HEK293 (cell line): ENCODE data around the gene DNAJC21.
A peak's percentile ranks its signal among the peaks of the same experiment; 100 is the strongest.

ENCODE experiments used
- CTCF ChIA-PET: fragments of 350-600 bp; formaldehyde crosslinking; extraction: SDS; loops from one replicate; lab custom pipeline; 2021; ENCODE audit warnings: antibody characterized with exemption; lab: Yijun Ruan, JAX
- POLR2A ChIA-PET: fragments of 300-600 bp; formaldehyde crosslinking; extraction: SDS; loops from one replicate; lab custom pipeline; 2020; ENCODE audit warnings: antibody characterized with exemption, inconsistent platforms; lab: Yijun Ruan, JAX
- H3K27ac ChIP-seq: fragments of 200-500 bp; sonication (Bioruptor generic); 2 replicates; pipeline ENCODE4 v1.5.1; 2014; ENCODE audit warnings: low read depth, low read length, control low read depth, inconsistent platforms; ENCODE audit errors: extremely low read depth
- H3K36me3 ChIP-seq, 2 experiments: fragments of 200-500 bp in 1 of 2; sonication (Bioruptor generic) in 1 of 2; 1 replicate in 1 of 2; 2 replicates in 1 of 2; pipeline ENCODE4 v1.5.1; 2014 to 2017; ENCODE audit warnings: inconsistent platforms in 2 of 2, low read length in 2 of 2; ENCODE audit not compliant: control insufficient read depth in 2 of 2, insufficient read depth in 1 of 2
- H3K4me1 ChIP-seq: fragments of 200-500 bp; sonication (Bioruptor generic); 2 replicates; pipeline ENCODE4 v1.5.1; 2014; ENCODE audit warnings: mild to moderate bottlenecking, low read length, inconsistent platforms; ENCODE audit not compliant: control insufficient read depth, insufficient read depth
- H3K4me3 ChIP-seq: 2 replicates; pipeline ENCODE4 v1.5.1; 2011; ENCODE audit warnings: low read depth, mild to moderate bottlenecking, control low read depth, low read length, moderate library complexity
- H3K9me3 ChIP-seq: fragments of 200-500 bp; sonication (Bioruptor generic); 2 replicates; pipeline ENCODE4 v1.5.1; 2014; ENCODE audit warnings: low read depth, low read length, inconsistent platforms; ENCODE audit not compliant: control insufficient read depth, insufficient read depth
- BCL6B ChIP-seq: fragments of 450-650 bp; formaldehyde crosslinking; IDR thresholded peaks from 2 replicates; pipeline ENCODE4 v1.5.1; 2017; ENCODE audit warnings: missing biosample characterization, missing genetic modification characterization
- CTCF ChIP-seq: fragments of 450-650 bp; formaldehyde crosslinking; IDR thresholded peaks from 2 replicates; pipeline ENCODE4 v1.5.1; 2016; ENCODE audit warnings: missing biosample characterization, missing genetic modification characterization
- ELK4 ChIP-seq: IDR thresholded peaks from 2 replicates; pipeline ENCODE4 v1.6.1; 2011; ENCODE audit warnings: mild to moderate bottlenecking, low read depth, low read length, borderline replicate concordance
- MYNN ChIP-seq: fragments of 450-650 bp; formaldehyde crosslinking; IDR thresholded peaks from 2 replicates; pipeline ENCODE4 v1.5.1; 2016; ENCODE audit warnings: missing biosample characterization, missing genetic modification characterization, borderline replicate concordance
- MZF1 ChIP-seq: fragments of 450-650 bp; formaldehyde crosslinking; IDR thresholded peaks from 2 replicates; pipeline ENCODE4 v1.5.1; 2017; ENCODE audit warnings: missing biosample characterization, missing genetic modification characterization, borderline replicate concordance
- OSR2 ChIP-seq: fragments of 450-650 bp; formaldehyde crosslinking; IDR thresholded peaks from 2 replicates; pipeline ENCODE4 v1.5.1; 2016; ENCODE audit warnings: missing biosample characterization, missing genetic modification characterization
- PRDM10 ChIP-seq: fragments of 450-650 bp; formaldehyde crosslinking; IDR thresholded peaks from 2 replicates; pipeline ENCODE4 v1.5.1; 2016; ENCODE audit warnings: missing biosample characterization, missing genetic modification characterization
- PRDM6 ChIP-seq: fragments of 450-650 bp; formaldehyde crosslinking; IDR thresholded peaks from 2 replicates; pipeline ENCODE4 v1.5.1; 2017; ENCODE audit warnings: missing biosample characterization, missing genetic modification characterization
- SP2 ChIP-seq: fragments of 450-650 bp; formaldehyde crosslinking; IDR thresholded peaks from 2 replicates; pipeline ENCODE4 v1.5.1; 2016; ENCODE audit warnings: missing biosample characterization, missing genetic modification characterization
- ZFP37 ChIP-seq: fragments of 450-650 bp; formaldehyde crosslinking; IDR thresholded peaks from 2 replicates; pipeline ENCODE4 v1.5.1; 2016; ENCODE audit warnings: missing biosample characterization, missing genetic modification characterization
- ZNF184 ChIP-seq: fragments of 450-650 bp; IDR thresholded peaks from 2 replicates; pipeline ENCODE4 v1.5.1; 2018; ENCODE audit warnings: missing biosample characterization, mild to moderate bottlenecking, missing genetic modification characterization
- ZNF2 ChIP-seq: fragments of 450-650 bp; formaldehyde crosslinking; IDR thresholded peaks from 2 replicates; pipeline ENCODE4 v1.5.1; 2016; ENCODE audit warnings: missing biosample characterization, missing genetic modification characterization
- ZNF341 ChIP-seq: fragments of 450-650 bp; formaldehyde crosslinking; IDR thresholded peaks from 2 replicates; pipeline ENCODE4; 2016; ENCODE audit warnings: low read depth, missing biosample characterization, missing genetic modification characterization
- ZNF354C ChIP-seq: fragments of 450-650 bp; formaldehyde crosslinking; IDR thresholded peaks from 2 replicates; pipeline ENCODE4 v1.5.1; 2016; ENCODE audit warnings: missing biosample characterization, missing genetic modification characterization, low read depth, borderline replicate concordance
- ZNF426 ChIP-seq: fragments of 450-650 bp; formaldehyde crosslinking; IDR thresholded peaks from 2 replicates; pipeline ENCODE4 v1.5.1; 2017; ENCODE audit warnings: missing biosample characterization, missing genetic modification characterization, mild to moderate bottlenecking, inconsistent platforms, moderate library complexity
- ZNF529 ChIP-seq: fragments of 450-650 bp; formaldehyde crosslinking; IDR thresholded peaks from 2 replicates; pipeline ENCODE4 v1.5.1; 2017; ENCODE audit warnings: missing genetic modification characterization, missing biosample characterization; ENCODE audit not compliant: insufficient replicate concordance
- ZNF580 ChIP-seq: fragments of 450-650 bp; formaldehyde crosslinking; IDR thresholded peaks from 2 replicates; pipeline ENCODE4 v1.5.1; 2016; ENCODE audit warnings: missing biosample characterization, missing genetic modification characterization
- ZNF585B ChIP-seq: fragments of 450-650 bp; formaldehyde crosslinking; IDR thresholded peaks from 2 replicates; pipeline ENCODE4 v1.5.1; 2016; ENCODE audit warnings: missing biosample characterization, missing genetic modification characterization
- ZNF621 ChIP-seq: fragments of 450-650 bp; formaldehyde crosslinking; IDR thresholded peaks from 2 replicates; pipeline ENCODE4 v1.5.1; 2017; ENCODE audit warnings: missing biosample characterization, missing genetic modification characterization
- ZNF629 ChIP-seq: fragments of 450-650 bp; formaldehyde crosslinking; IDR thresholded peaks from 2 replicates; pipeline ENCODE4 v1.5.1; 2017; ENCODE audit warnings: missing biosample characterization, missing genetic modification characterization
- ZSCAN30 ChIP-seq: fragments of 450-650 bp; IDR thresholded peaks from 2 replicates; pipeline ENCODE4 v1.5.1; 2018; ENCODE audit warnings: missing biosample characterization, mild to moderate bottlenecking, missing genetic modification characterization, moderate library complexity
- ZSCAN4 ChIP-seq: fragments of 450-650 bp; formaldehyde crosslinking; IDR thresholded peaks from 2 replicates; pipeline ENCODE4 v1.5.1; 2017; ENCODE audit warnings: missing biosample characterization, missing genetic modification characterization

The DNAJC21 gene

GRCh38 chr5:34913072-34913471, 16.3 kb upstream of the DNAJC21 start:
- H3K27ac ChIP-seq: no peak overlapping the region
- ChIA-PET CTCF (interaction anchor here (0.6 to 3.0 kb wide), 3 partner anchors 15 to 390 kb away, joined by 3 to 15 read pairs (median 3); no protein-coding TSS in a partner anchor), POLR2A (no interaction called here)
- H3K36me3 ChIP-seq: peaks cover 43% of the 10 kb centered on the region in 2 experiments
- no peaks in the 10 kb centered on the region for H3K9me3 ChIP-seq
- TF ChIP-seq ZNF585B (tag by site-specific recombination) (no peak), PRDM6 (0 out of 2 replicates have a peak, but pooled peaks have one; percentile 10)
- H3K4me3 ChIP-seq: no peak overlapping the region
- H3K4me1 ChIP-seq: peaks cover 6% of the 10 kb centered on the region; the same call in 1 of the 2 replicates

GRCh38 chr5:34914671-34915138, 14.7 kb upstream of the DNAJC21 start:
- CTCF ChIA-PET: interaction anchor here (0.6 to 2.8 kb wide), 9 partner anchors 9 to 439 kb away, joined by 3 to 8 read pairs (median 4); no protein-coding TSS in a partner anchor
- Histone ChIP-seq H3K27ac (peak overlapping the region; percentile 95), H3K36me3 (peaks cover 41 to 42% of the 10 kb centered on the region in 2 experiments), H3K9me3 (no peaks in the 10 kb centered on the region), H3K4me1 (peaks cover 6% of the 10 kb centered on the region; the same call in 1 of the 2 replicates), H3K4me3 (peak overlapping the region; percentile 78)
- POLR2A ChIA-PET: interaction anchor here (0.9 to 6.1 kb wide), 18 partner anchors 8 to 317 kb away, joined by 3 to 152 read pairs (median 6); partner anchors contain the start of genes DNAJC21, RAI14 and TTC23L
- no peak for TF ChIP-seq MZF1 (tag by site-specific recombination)
- TF ChIP-seq ZNF2 (tag by site-specific recombination): peak; percentile 72; the same call in 1 of the 2 replicates
- no peak for TF ChIP-seq ZNF629
- no peak for TF ChIP-seq ZSCAN30 (tag by site-specific recombination)
- no peak for TF ChIP-seq ZNF341
- peak; percentile 100 for TF ChIP-seq ZNF184
- no peak for TF ChIP-seq OSR2 (tag by site-specific recombination)
- TF ChIP-seq PRDM10: peak; percentile 70; the same call in 1 of the 2 replicates
- TF ChIP-seq ZSCAN4 (tag by site-specific recombination): 0 out of 2 replicates have a peak, but pooled peaks have one; percentile 1
- TF ChIP-seq SP2 (tag by site-specific recombination): no peak
- no peak for TF ChIP-seq ZNF529 (tag by site-specific recombination)
- TF ChIP-seq ZNF580 (tag by site-specific recombination): no peak
- no peak for TF ChIP-seq BCL6B (tag by site-specific recombination)
- no peak for TF ChIP-seq ELK4
- peak; percentile 70 for TF ChIP-seq MYNN (tag by site-specific recombination)
- TF ChIP-seq CTCF (tag by site-specific recombination): peak; percentile 8
- no peak for TF ChIP-seq ZNF621 (tag by site-specific recombination)
- no peak for TF ChIP-seq ZNF426 (tag by site-specific recombination)
- TF ChIP-seq ZFP37 (tag by site-specific recombination): peak; percentile 15; the same call in 1 of the 2 replicates
- no peak for TF ChIP-seq ZNF354C (tag by site-specific recombination)
